K562 (cell line): Measurements from ENCODE around the gene A1BG. TPM values are rescaled to one million over a fixed set of nuclear protein-coding genes. Genes with fewer than 3 reads are reported as not detected.
A peak's percentile ranks its signal among the peaks of the same experiment; 100 is the strongest.

Experiments used
- ESRRA ChIP-seq: fragments of 450-650 bp; IDR thresholded peaks from 2 replicates; pipeline ENCODE4 v1.6.1; 2014; ENCODE audit warnings: low read depth, mild to moderate bottlenecking, moderate library complexity, borderline replicate concordance
- FIP1L1 ChIP-seq: fragments of 200-400 bp; formaldehyde crosslinking; IDR thresholded peaks from 2 replicates; pipeline ENCODE4 v1.6.1; 2018; ENCODE audit warnings: mild to moderate bottlenecking, low read depth, low read length; ENCODE audit not compliant: poor library complexity, severe bottlenecking
- FOXA1 ChIP-seq: fragments of 450-650 bp; IDR thresholded peaks from 2 replicates; pipeline ENCODE4 v1.6.1; 2016; ENCODE audit warnings: mild to moderate bottlenecking, borderline replicate concordance
- FOXP1 ChIP-seq: sonication (generic); formaldehyde crosslinking; IDR thresholded peaks from 2 replicates; pipeline ENCODE4 v1.8.0; 2022; ENCODE audit warnings: mild to moderate bottlenecking, missing genetic modification reagents
- GABPB1 ChIP-seq: sonication (generic); formaldehyde crosslinking; IDR thresholded peaks from 2 replicates; pipeline ENCODE4 v1.8.0; 2022; ENCODE audit warnings: mild to moderate bottlenecking, missing genetic modification reagents
- HDAC1 ChIP-seq, 2 experiments: fragments of 450-650 bp; IDR thresholded peaks; 2 replicates each; pipeline ENCODE4 v1.6.1; 2016 to 2017; ENCODE audit warnings: inconsistent platforms in 1 of 2, mild to moderate bottlenecking in 1 of 2, moderate library complexity in 1 of 2
- HDAC3 ChIP-seq: fragments of 450-650 bp; IDR thresholded peaks from 2 replicates; pipeline ENCODE4 v1.6.1; 2018; ENCODE audit warnings: borderline replicate concordance, mild to moderate bottlenecking, moderate library complexity; ENCODE audit not compliant: partially characterized antibody
- HMGN3 ChIP-seq: IDR thresholded peaks from 2 replicates; pipeline ENCODE4 v1.6.1; 2011; ENCODE audit warnings: borderline replicate concordance, low read depth, mild to moderate bottlenecking, mixed read lengths, low read length; ENCODE audit not compliant: insufficient read length; ENCODE audit errors: extremely low read depth
- PHB2 ChIP-seq: fragments of 450-650 bp; IDR thresholded peaks from 2 replicates; pipeline ENCODE4 v1.6.1; 2017; ENCODE audit warnings: low read depth
- PHTF2 ChIP-seq: fragments of 250-450 bp; sonication (Bioruptor Pico); IDR thresholded peaks from 2 replicates; pipeline ENCODE4 v1.5.0; 2021; ENCODE audit warnings: mild to moderate bottlenecking
- PTTG1 ChIP-seq: fragments of 450-650 bp; IDR thresholded peaks from 2 replicates; pipeline ENCODE4 v1.6.1; 2016; ENCODE audit warnings: low read depth, mild to moderate bottlenecking, missing genetic modification characterization, missing compliant biosample characterization
- RBM25 ChIP-seq: fragments of 200-400 bp; formaldehyde crosslinking; IDR thresholded peaks from 2 replicates; pipeline ENCODE4 v1.6.1; 2018; ENCODE audit warnings: low read length, low read depth, moderate library complexity; ENCODE audit not compliant: severe bottlenecking
- RFX1 ChIP-seq: fragments of 450-650 bp; IDR thresholded peaks from 2 replicates; pipeline ENCODE4 v1.6.1; 2016; ENCODE audit warnings: mild to moderate bottlenecking, moderate library complexity
- ZC3H8 ChIP-seq: fragments of 450-650 bp; IDR thresholded peaks from 2 replicates; pipeline ENCODE4 v1.6.1; 2017
- ZFP30 ChIP-seq: fragments of 250-450 bp; sonication (Bioruptor Pico); IDR thresholded peaks from 2 replicates; pipeline ENCODE4 v1.8.0; 2022; ENCODE audit warnings: moderate library complexity, mild to moderate bottlenecking, inconsistent platforms, borderline replicate concordance
- ZFP36 ChIP-seq: fragments of 150-350 bp; IDR thresholded peaks from 2 replicates; pipeline ENCODE4 v1.6.1; 2018; ENCODE audit warnings: low read length, low read depth; ENCODE audit not compliant: partially characterized antibody
- ZNF41 ChIP-seq: fragments of 250-450 bp; sonication (Bioruptor Pico); conservative IDR thresholded peaks from 2 replicates; pipeline ENCODE4 v1.4.0; 2020; ENCODE audit warnings: mild to moderate bottlenecking
- ZNF57 ChIP-seq: fragments of 450-650 bp; formaldehyde crosslinking; IDR thresholded peaks from 2 replicates; pipeline ENCODE4 v1.4.0; 2020; ENCODE audit warnings: mild to moderate bottlenecking, moderate library complexity
- polyA plus RNA-seq, 8 experiments: library from polyadenylated mRNA; depleted of rRNA in 4 of 8; stranded (reverse) in 5 of 8; unstranded in 3 of 8; fragments of >200 nt; fragmentation: Nextera tagmentation in 2 of 8; fragmentation: Illumina TruSeq in 1 of 8; extraction: Ambion mirVana in 2 of 8; extraction: Trizol in 1 of 8; gene quantifications; 2 replicates each; pipeline versions ENCODE4 v1.2.1 to v1.2.3, GENCODE V29; 2011 to 2014; ENCODE audit warnings: inconsistent platforms in 1 of 8, missing spikeins in 1 of 8
- total RNA-seq, 7 experiments: library from RNA; depleted of rRNA in 6 of 7; stranded (reverse); fragments of >200 nt in 6 of 7; fragmentation: Illumina TruSeq in 2 of 7; extraction: Trizol in 2 of 7; gene quantifications; 2 replicates each; pipeline versions ENCODE4 v1.2.1 to v1.2.3, GENCODE V29; 2011 to 2021; ENCODE audit warnings: low replicate concordance in 1 of 7
- TF ChIP-seq, protein P1 (sequence below): sonication (generic); formaldehyde crosslinking; IDR thresholded peaks from 2 replicates; pipeline ENCODE4 v1.9.0; 2022; ENCODE audit warnings: mild to moderate bottlenecking, missing genetic modification reagents
- TF ChIP-seq, protein P2 (sequence below): sonication (generic); formaldehyde crosslinking; IDR thresholded peaks from 2 replicates; pipeline ENCODE4 v1.8.1; 2023; ENCODE audit warnings: mild to moderate bottlenecking, missing genetic modification reagents, moderate library complexity
- TF ChIP-seq, protein P3 (sequence below): fragments of 450-650 bp; formaldehyde crosslinking; IDR thresholded peaks from 2 replicates; pipeline ENCODE4 v1.4.0; 2020; ENCODE audit warnings: mild to moderate bottlenecking, moderate library complexity
- TF ChIP-seq, protein P4 (sequence below), 2 experiments: fragments of 250-450 bp in 1 of 2; fragments of 450-650 bp in 1 of 2; sonication (Bioruptor Pico) in 1 of 2; IDR thresholded peaks; 2 replicates each; pipeline versions ENCODE4 v1.6.1 to v1.8.0; 2016 to 2021; ENCODE audit warnings: mild to moderate bottlenecking in 2 of 2, moderate library complexity in 2 of 2, missing compliant biosample characterization in 1 of 2, missing genetic modification characterization in 1 of 2
- TF ChIP-seq, protein P5 (sequence below): fragments of 450-650 bp; formaldehyde crosslinking; IDR thresholded peaks from 2 replicates; pipeline ENCODE4 v1.4.0; 2022; ENCODE audit warnings: missing genetic modification characterization

Gene A1BG
- total and polyA plus RNA-seq, 9 of the 15 experiments (the other 6 are each of a cell fraction or from before 2014, with no cell fraction given) = 0.10 to 19.8 (median 2.6) TPM

DNA sequence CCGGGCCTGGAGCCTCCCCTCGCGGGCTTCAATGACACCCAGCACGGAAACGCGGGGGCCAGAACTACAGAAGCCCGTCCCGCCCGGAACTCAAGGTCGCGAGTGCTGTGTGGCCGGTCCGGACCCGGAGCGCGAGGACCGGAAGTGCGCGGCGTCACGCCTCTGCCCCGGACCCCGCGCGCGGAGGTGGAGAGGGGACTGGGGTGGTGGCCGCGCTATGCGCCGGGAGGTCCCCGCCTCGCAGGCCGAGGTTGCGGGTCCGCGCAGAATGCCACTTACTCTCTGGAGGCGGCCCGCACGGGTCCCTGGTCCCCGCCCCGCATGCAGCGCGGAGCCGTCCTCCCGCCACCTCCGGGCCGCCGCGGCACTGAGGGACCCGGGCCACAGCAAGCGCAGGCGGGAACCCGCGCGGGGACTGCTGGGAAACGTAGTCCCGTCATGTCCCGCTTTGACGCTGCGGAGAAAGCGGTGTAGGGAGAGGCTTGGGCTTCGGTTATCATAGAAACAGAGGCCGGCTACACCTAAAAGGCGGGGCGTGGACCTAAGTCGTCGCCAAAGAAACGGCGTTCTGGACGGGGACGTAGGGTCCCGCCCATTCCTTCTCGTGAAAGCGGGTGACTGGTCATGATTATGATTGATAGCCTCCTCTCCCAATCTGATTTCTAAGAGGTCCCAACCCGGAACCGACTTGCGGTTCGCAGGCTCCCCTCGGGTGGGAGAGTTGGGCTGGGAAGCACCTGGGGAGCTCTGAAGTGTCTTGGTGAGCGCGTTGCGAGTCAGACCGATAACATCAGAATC is 27.6 kb upstream of the A1BG start, which contains the start of gene ZNF837 (continued):
- TF ChIP-seq ZNF41 (CRISPR knock-in tag) (no peak), FOXA1 (no peak), HMGN3 (peak; percentile 95), HDAC3 (peak; percentile 62), ZFP36 (no peak), RBM25 (peak; percentile 83), GABPB1 (CRISPR knock-in tag) (peak; percentile 100), ESRRA (peak; percentile 61), ZC3H8 (no peak), HDAC1 (IDR thresholded peaks at IDR 0.05) (peak in 1 of 2 experiments; percentile 92; a peak in 2 of 4 replicates), RFX1 (peak; percentile 100), FOXP1 (no peak), PHB2 (no peak), FIP1L1 (peak; percentile 99), ZFP30 (CRISPR knock-in tag) (peak; percentile 15; the same call in 1 of the 2 replicates), PHTF2 (no peak), PTTG1 (tag) (no peak), ZNF57 (CRISPR knock-in tag) (0 out of 2 replicates have a peak, but pooled peaks have one; percentile 28)
- TF ChIP-seq, protein P1, sequence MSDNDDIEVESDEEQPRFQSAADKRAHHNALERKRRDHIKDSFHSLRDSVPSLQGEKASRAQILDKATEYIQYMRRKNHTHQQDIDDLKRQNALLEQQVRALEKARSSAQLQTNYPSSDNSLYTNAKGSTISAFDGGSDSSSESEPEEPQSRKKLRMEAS (CRISPR knock-in tag) = peak; percentile 67; the same call in 1 of the 2 replicates
- TF ChIP-seq, protein P2, sequence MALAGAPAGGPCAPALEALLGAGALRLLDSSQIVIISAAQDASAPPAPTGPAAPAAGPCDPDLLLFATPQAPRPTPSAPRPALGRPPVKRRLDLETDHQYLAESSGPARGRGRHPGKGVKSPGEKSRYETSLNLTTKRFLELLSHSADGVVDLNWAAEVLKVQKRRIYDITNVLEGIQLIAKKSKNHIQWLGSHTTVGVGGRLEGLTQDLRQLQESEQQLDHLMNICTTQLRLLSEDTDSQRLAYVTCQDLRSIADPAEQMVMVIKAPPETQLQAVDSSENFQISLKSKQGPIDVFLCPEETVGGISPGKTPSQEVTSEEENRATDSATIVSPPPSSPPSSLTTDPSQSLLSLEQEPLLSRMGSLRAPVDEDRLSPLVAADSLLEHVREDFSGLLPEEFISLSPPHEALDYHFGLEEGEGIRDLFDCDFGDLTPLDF (CRISPR knock-in tag) = peak; percentile 99
- TF ChIP-seq, protein P3, sequence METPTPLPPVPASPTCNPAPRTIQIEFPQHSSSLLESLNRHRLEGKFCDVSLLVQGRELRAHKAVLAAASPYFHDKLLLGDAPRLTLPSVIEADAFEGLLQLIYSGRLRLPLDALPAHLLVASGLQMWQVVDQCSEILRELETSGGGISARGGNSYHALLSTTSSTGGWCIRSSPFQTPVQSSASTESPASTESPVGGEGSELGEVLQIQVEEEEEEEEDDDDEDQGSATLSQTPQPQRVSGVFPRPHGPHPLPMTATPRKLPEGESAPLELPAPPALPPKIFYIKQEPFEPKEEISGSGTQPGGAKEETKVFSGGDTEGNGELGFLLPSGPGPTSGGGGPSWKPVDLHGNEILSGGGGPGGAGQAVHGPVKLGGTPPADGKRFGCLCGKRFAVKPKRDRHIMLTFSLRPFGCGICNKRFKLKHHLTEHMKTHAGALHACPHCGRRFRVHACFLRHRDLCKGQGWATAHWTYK (CRISPR knock-in tag) = peak; percentile 86; the same call in 1 of the 2 replicates
- TF ChIP-seq, protein P4, sequence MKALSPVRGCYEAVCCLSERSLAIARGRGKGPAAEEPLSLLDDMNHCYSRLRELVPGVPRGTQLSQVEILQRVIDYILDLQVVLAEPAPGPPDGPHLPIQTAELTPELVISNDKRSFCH (CRISPR knock-in tag; IDR thresholded peaks at IDR 0.05) = no peak
- TF ChIP-seq, protein P4 (tag; IDR thresholded peaks at IDR 0.05) = peak; percentile 91
- TF ChIP-seq, protein P5, sequence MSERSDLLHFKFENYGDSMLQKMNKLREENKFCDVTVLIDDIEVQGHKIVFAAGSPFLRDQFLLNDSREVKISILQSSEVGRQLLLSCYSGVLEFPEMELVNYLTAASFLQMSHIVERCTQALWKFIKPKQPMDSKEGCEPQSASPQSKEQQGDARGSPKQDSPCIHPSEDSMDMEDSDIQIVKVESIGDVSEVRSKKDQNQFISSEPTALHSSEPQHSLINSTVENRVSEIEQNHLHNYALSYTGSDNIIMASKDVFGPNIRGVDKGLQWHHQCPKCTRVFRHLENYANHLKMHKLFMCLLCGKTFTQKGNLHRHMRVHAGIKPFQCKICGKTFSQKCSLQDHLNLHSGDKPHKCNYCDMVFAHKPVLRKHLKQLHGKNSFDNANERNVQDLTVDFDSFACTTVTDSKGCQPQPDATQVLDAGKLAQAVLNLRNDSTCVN = no peak
